Panc1 (cell line): ENCODE measurements around the gene TBC1D22A. TPM values are rescaled to one million over a fixed set of nuclear protein-coding genes. Genes with fewer than 3 reads are reported as not detected.

ENCODE experiments used
- ATAC-seq: fragments of 200-7000 bp; cut with Tn5 transposase; 2 replicates; pipeline ENCODE4 v1.9.1; 2020; ENCODE audit warnings: mild to moderate bottlenecking, moderate library complexity
- BruUV-seq: library from RNA; stranded (reverse); fragments of 400-500 nt; replicated peaks from 2 replicates; lab custom pipeline; 2021; lab: Mats Ljungman, UMichigan
- CTCF ChIA-PET: fragments of 300-600 bp; sonication (Branson Sonifier 250); formaldehyde crosslinking; loops from one replicate; lab custom pipeline; 2022; ENCODE audit warnings: antibody characterized with exemption; lab: Charles Lee
- POLR2A ChIA-PET: fragments of 300-600 bp; sonication (Branson Sonifier 250); formaldehyde crosslinking; loops from one replicate; lab custom pipeline; 2022; ENCODE audit warnings: antibody characterized with exemption; lab: Charles Lee
- DNase-seq: peaks from one replicate; pipeline ENCODE4 v3.0.0-alpha.2; 2010; ENCODE audit warnings: low read depth, low spot score
- H3K27ac ChIP-seq: 2 replicates; pipeline ENCODE4 v1.5.1; 2011; ENCODE audit warnings: mild to moderate bottlenecking, low read length, inconsistent platforms
- H3K27me3 ChIP-seq: fragments of 200-500 bp; sonication (Bioruptor generic); 2 replicates; pipeline ENCODE4 v1.6.0; 2014; ENCODE audit warnings: low read length, inconsistent platforms; ENCODE audit not compliant: control insufficient read depth, insufficient read depth
- H3K36me3 ChIP-seq: fragments of 200-500 bp; sonication (Bioruptor generic); 2 replicates; pipeline ENCODE4 v1.5.1; 2014; ENCODE audit warnings: inconsistent platforms, mild to moderate bottlenecking, low read length, moderate library complexity; ENCODE audit not compliant: control insufficient read depth, insufficient read depth
- H3K4me1 ChIP-seq: 2 replicates; pipeline ENCODE4 v1.5.1; 2011; ENCODE audit warnings: inconsistent platforms, mild to moderate bottlenecking, low read length, moderate library complexity; ENCODE audit not compliant: control insufficient read depth, insufficient read depth
- H3K4me3 ChIP-seq, 2 experiments: 2 replicates each; pipeline ENCODE4 v1.5.1; 2011 to 2012; ENCODE audit warnings: low read depth in 2 of 2, low read length in 2 of 2, mild to moderate bottlenecking in 2 of 2, inconsistent platforms in 1 of 2, moderate library complexity in 1 of 2
- H3K9me3 ChIP-seq: fragments of 200-500 bp; sonication (Bioruptor generic); 2 replicates; pipeline ENCODE4 v1.5.1; 2014; ENCODE audit warnings: low read depth, mild to moderate bottlenecking, inconsistent platforms, low read length, moderate library complexity; ENCODE audit not compliant: control insufficient read depth, insufficient read depth
- CTCF ChIP-seq: fragments of 450-650 bp; IDR thresholded peaks from 2 replicates; pipeline ENCODE4 v1.5.1; 2017; ENCODE audit warnings: mild to moderate bottlenecking
- POLR2AphosphoS5 ChIP-seq: IDR thresholded peaks from 2 replicates; pipeline ENCODE4 v1.6.1; 2012; ENCODE audit warnings: mild to moderate bottlenecking, low read depth, low read length, moderate library complexity
- SIN3A ChIP-seq: IDR thresholded peaks from 2 replicates; pipeline ENCODE4 v1.6.1; 2012; ENCODE audit warnings: low read depth, mild to moderate bottlenecking, low read length, moderate library complexity, borderline replicate concordance; ENCODE audit not compliant: insufficient read depth
- TCF7L2 ChIP-seq: IDR thresholded peaks from 2 replicates; pipeline ENCODE4 v1.6.1; 2011; ENCODE audit warnings: mild to moderate bottlenecking, low read depth, low read length, inconsistent platforms
- in situ Hi-C: cut with HindIII; loops from 2 replicates; pipeline ENCODE4 v1.10.0; 2016; ENCODE audit warnings: low sequenced_read_pairs, low pct_unique_long_range_greater_than_20kb
- intact Hi-C: fragments of 100-400 bp; cut with micrococcal nuclease; formaldehyde crosslinking; loops from one replicate; pipeline ENCODE4 v1.10.0; 2022; ENCODE audit not compliant: unreplicated experiment
- total RNA-seq: library from RNA; stranded (reverse); gene quantifications from one replicate; pipeline ENCODE4 v1.2.1, GENCODE V29; 2021; ENCODE audit not compliant: unreplicated experiment
- TF ChIP-seq, protein P1 (sequence below), 2 experiments: IDR thresholded peaks; 2 replicates each; pipeline ENCODE4 v1.6.1; 2011 to 2012; ENCODE audit warnings: low read depth in 2 of 2, control low read depth in 1 of 2, low read length in 1 of 2, mild to moderate bottlenecking in 1 of 2, moderate library complexity in 1 of 2; ENCODE audit not compliant: insufficient read depth in 1 of 2

The TBC1D22A gene
- total RNA-seq, 1 experiment from 2014 or later, result 28.7 TPM

DNA sequence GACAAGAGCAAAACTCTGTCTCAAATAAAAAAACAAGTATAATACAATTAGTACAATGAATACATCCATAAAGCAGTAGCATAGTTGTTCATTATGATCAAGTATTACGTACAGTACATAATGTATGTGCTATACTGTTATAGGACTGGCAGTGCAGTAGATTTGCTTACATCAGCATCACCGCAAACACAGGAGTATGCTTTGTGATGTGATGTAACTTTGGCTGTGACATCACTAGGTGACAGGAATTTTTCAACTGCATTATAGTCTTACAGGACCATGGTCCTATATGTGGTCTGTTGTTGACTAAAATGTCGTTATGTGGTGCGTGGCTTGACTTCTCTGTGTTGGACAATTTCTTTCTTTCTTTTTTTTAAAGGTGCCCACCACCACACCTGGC is 16.6 kb downstream of the TBC1D22A start:
- no peak overlapping the region for H3K27ac ChIP-seq
- peaks cover 44% of the 10 kb centered on the region for H3K4me1 ChIP-seq
- H3K4me3 ChIP-seq, result no peak overlapping the region
- intact Hi-C loops (no loop called here), in situ Hi-C loops (no loop called here)
- DNase-seq (no peak), ATAC-seq (no peak)
- BruUV-seq, result no TSS peak
- TF ChIP-seq POLR2AphosphoS5, result no peak
- TF ChIP-seq SIN3A, result no peak
- TF ChIP-seq, protein P1, sequence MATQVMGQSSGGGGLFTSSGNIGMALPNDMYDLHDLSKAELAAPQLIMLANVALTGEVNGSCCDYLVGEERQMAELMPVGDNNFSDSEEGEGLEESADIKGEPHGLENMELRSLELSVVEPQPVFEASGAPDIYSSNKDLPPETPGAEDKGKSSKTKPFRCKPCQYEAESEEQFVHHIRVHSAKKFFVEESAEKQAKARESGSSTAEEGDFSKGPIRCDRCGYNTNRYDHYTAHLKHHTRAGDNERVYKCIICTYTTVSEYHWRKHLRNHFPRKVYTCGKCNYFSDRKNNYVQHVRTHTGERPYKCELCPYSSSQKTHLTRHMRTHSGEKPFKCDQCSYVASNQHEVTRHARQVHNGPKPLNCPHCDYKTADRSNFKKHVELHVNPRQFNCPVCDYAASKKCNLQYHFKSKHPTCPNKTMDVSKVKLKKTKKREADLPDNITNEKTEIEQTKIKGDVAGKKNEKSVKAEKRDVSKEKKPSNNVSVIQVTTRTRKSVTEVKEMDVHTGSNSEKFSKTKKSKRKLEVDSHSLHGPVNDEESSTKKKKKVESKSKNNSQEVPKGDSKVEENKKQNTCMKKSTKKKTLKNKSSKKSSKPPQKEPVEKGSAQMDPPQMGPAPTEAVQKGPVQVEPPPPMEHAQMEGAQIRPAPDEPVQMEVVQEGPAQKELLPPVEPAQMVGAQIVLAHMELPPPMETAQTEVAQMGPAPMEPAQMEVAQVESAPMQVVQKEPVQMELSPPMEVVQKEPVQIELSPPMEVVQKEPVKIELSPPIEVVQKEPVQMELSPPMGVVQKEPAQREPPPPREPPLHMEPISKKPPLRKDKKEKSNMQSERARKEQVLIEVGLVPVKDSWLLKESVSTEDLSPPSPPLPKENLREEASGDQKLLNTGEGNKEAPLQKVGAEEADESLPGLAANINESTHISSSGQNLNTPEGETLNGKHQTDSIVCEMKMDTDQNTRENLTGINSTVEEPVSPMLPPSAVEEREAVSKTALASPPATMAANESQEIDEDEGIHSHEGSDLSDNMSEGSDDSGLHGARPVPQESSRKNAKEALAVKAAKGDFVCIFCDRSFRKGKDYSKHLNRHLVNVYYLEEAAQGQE (IDR thresholded peaks at IDR 0.05; ENCODE audit: insufficient read depth in 1 of 2, low read depth in 2 of 2, low read length in 1 of 2), result no peak
- TF ChIP-seq CTCF, result no peak
- no peak for TF ChIP-seq TCF7L2
- CTCF ChIA-PET, result no interaction called here
- POLR2A ChIA-PET, result no interaction called here
- no peaks in the 10 kb centered on the region for H3K36me3 ChIP-seq
- H3K27me3 ChIP-seq, result no peaks in the 10 kb centered on the region
- H3K9me3 ChIP-seq, result no peaks in the 10 kb centered on the region

- intact Hi-C loops (no loop called here), in situ Hi-C loops (no loop called here)
- H3K4me1 ChIP-seq, result peaks cover 38% of the 10 kb centered on the region
- BruUV-seq, result no TSS peak
- POLR2A ChIA-PET, result no interaction called here
- no peaks in the 10 kb centered on the region for H3K9me3 ChIP-seq
- no peaks in the 10 kb centered on the region for H3K36me3 ChIP-seq
- H3K27ac ChIP-seq, result no peak overlapping the region
- TF ChIP-seq SIN3A, result no peak
- TF ChIP-seq, protein P1 (IDR thresholded peaks at IDR 0.05; ENCODE audit: insufficient read depth in 1 of 2, low read depth in 2 of 2, low read length in 1 of 2), result no peak
- no peak for TF ChIP-seq POLR2AphosphoS5
- no peak for TF ChIP-seq TCF7L2
- no peak for TF ChIP-seq CTCF
- H3K27me3 ChIP-seq, result no peaks in the 10 kb centered on the region
- DNase-seq (no peak), ATAC-seq (no peak)
- CTCF ChIA-PET, result no interaction called here
- H3K4me3 ChIP-seq, result no peak overlapping the region
Observed at GRCh38 chr22:46779651-46780050, 17.2 kb downstream of the TBC1D22A start.
